Measurements from ENCODE around the gene HERC3. TPM values are rescaled to one million over a fixed set of nuclear protein-coding genes. Genes with fewer than 3 reads are reported as not detected.

Gene HERC3
- total RNA-seq, 1 experiment from 2014 or later: 5.5 TPM

GRCh38 chr4:88661739-88662138 is 69.5 kb downstream of the HERC3 start:
- no peak overlapping the region for H3K27ac Mint-ChIP-seq
- H3K9me3 Mint-ChIP-seq: no peaks in the 10 kb centered on the region
- ChIA-PET POLR2A (no interaction called here), CTCF (interaction anchor here (2.7 to 2.9 kb wide), 2 partner anchors 11 to 135 kb away, joined by 7 to 19 read pairs; no protein-coding TSS in a partner anchor)
- H3K4me1 Mint-ChIP-seq: peaks cover 19% of the 10 kb centered on the region
- ATAC-seq (no peak), DNase-seq (ENCODE audit: low spot score) (no peak)
- H3K36me3 Mint-ChIP-seq: no peaks in the 10 kb centered on the region
- no peaks in the 10 kb centered on the region for H3K27me3 Mint-ChIP-seq (ENCODE audit: low read depth)
- no peak overlapping the region for H3K4me3 Mint-ChIP-seq
- no peak for TF ChIP-seq NR2C2 (CRISPR knock-in tag; IDR thresholded peaks at IDR 0.05)
- TF ChIP-seq, protein P1, sequence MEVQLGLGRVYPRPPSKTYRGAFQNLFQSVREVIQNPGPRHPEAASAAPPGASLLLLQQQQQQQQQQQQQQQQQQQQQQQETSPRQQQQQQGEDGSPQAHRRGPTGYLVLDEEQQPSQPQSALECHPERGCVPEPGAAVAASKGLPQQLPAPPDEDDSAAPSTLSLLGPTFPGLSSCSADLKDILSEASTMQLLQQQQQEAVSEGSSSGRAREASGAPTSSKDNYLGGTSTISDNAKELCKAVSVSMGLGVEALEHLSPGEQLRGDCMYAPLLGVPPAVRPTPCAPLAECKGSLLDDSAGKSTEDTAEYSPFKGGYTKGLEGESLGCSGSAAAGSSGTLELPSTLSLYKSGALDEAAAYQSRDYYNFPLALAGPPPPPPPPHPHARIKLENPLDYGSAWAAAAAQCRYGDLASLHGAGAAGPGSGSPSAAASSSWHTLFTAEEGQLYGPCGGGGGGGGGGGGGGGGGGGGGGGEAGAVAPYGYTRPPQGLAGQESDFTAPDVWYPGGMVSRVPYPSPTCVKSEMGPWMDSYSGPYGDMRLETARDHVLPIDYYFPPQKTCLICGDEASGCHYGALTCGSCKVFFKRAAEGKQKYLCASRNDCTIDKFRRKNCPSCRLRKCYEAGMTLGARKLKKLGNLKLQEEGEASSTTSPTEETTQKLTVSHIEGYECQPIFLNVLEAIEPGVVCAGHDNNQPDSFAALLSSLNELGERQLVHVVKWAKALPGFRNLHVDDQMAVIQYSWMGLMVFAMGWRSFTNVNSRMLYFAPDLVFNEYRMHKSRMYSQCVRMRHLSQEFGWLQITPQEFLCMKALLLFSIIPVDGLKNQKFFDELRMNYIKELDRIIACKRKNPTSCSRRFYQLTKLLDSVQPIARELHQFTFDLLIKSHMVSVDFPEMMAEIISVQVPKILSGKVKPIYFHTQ (CRISPR knock-in tag; IDR thresholded peaks at IDR 0.05): no peak
- no peak for TF ChIP-seq HMGA2 (CRISPR knock-in tag; IDR thresholded peaks at IDR 0.05)
- TF ChIP-seq ZNF425 (CRISPR knock-in tag; conservative IDR thresholded peaks at IDR 0.05): no peak
- no peak for TF ChIP-seq AFF4 (CRISPR knock-in tag; IDR thresholded peaks at IDR 0.05; ENCODE audit: borderline replicate concordance)
- TF ChIP-seq SP1 (CRISPR knock-in tag; conservative IDR thresholded peaks at IDR 0.05): no peak
- no peak for TF ChIP-seq PREB (CRISPR knock-in tag; IDR thresholded peaks at IDR 0.05; ENCODE audit: borderline replicate concordance)
- no peak for TF ChIP-seq ZNF263 (CRISPR knock-in tag; IDR thresholded peaks at IDR 0.05; ENCODE audit: low read depth)
- TF ChIP-seq JAZF1 (CRISPR knock-in tag; IDR thresholded peaks at IDR 0.05): no peak
- no peak for TF ChIP-seq ZNF138 (CRISPR knock-in tag; conservative IDR thresholded peaks at IDR 0.05)
- no peak for TF ChIP-seq ZNF219 (CRISPR knock-in tag; IDR thresholded peaks at IDR 0.05; ENCODE audit: borderline replicate concordance)
- TF ChIP-seq CDX4 (CRISPR knock-in tag; IDR thresholded peaks at IDR 0.05; ENCODE audit: borderline replicate concordance): no peak
- TF ChIP-seq, protein P2, sequence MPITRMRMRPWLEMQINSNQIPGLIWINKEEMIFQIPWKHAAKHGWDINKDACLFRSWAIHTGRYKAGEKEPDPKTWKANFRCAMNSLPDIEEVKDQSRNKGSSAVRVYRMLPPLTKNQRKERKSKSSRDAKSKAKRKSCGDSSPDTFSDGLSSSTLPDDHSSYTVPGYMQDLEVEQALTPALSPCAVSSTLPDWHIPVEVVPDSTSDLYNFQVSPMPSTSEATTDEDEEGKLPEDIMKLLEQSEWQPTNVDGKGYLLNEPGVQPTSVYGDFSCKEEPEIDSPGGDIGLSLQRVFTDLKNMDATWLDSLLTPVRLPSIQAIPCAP (CRISPR knock-in tag; IDR thresholded peaks at IDR 0.05): no peak
- no peak for TF ChIP-seq ZNF532 (CRISPR knock-in tag; IDR thresholded peaks at IDR 0.05; ENCODE audit: borderline replicate concordance)
- TF ChIP-seq, protein P3, sequence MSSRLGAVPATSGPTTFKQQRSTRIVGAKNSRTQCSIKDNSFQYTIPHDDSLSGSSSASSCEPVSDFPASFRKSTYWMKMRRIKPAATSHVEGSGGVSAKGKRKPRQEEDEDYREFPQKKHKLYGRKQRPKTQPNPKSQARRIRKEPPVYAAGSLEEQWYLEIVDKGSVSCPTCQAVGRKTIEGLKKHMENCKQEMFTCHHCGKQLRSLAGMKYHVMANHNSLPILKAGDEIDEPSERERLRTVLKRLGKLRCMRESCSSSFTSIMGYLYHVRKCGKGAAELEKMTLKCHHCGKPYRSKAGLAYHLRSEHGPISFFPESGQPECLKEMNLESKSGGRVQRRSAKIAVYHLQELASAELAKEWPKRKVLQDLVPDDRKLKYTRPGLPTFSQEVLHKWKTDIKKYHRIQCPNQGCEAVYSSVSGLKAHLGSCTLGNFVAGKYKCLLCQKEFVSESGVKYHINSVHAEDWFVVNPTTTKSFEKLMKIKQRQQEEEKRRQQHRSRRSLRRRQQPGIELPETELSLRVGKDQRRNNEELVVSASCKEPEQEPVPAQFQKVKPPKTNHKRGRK (CRISPR knock-in tag; IDR thresholded peaks at IDR 0.05; ENCODE audit: borderline replicate concordance): no peak
- no peak for TF ChIP-seq ZNF317 (CRISPR knock-in tag; IDR thresholded peaks at IDR 0.05; ENCODE audit: borderline replicate concordance, low read depth)
- TF ChIP-seq, protein P4, sequence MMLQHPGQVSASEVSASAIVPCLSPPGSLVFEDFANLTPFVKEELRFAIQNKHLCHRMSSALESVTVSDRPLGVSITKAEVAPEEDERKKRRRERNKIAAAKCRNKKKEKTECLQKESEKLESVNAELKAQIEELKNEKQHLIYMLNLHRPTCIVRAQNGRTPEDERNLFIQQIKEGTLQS (CRISPR knock-in tag; conservative IDR thresholded peaks at IDR 0.05): no peak

Data from WTC11 (cell line).